Brain microvascular endothelial cell (primary cell): ENCODE results near the gene BSND.
A peak's percentile ranks its signal among the peaks of the same experiment; 100 is the strongest.

Source experiments
- DNase-seq: peaks from one replicate; pipeline ENCODE4 v3.0.0-alpha.2; 2020
- H3K27ac ChIP-seq: fragments of 250-450 bp; sonication (Bioruptor Pico); 2 replicates; pipeline ENCODE4 v1.5.1; 2020; ENCODE audit warnings: mild to moderate bottlenecking, moderate library complexity
- H3K27me3 ChIP-seq: fragments of 250-450 bp; sonication (Bioruptor Pico); replicated peaks from 2 replicates; pipeline ENCODE4 v1.5.1; 2020; ENCODE audit warnings: mild to moderate bottlenecking
- H3K36me3 ChIP-seq: fragments of 250-450 bp; sonication (Bioruptor Pico); replicated peaks from 2 replicates; pipeline ENCODE4 v1.5.1; 2020; ENCODE audit warnings: mild to moderate bottlenecking
- H3K4me3 ChIP-seq: 2 replicates; pipeline ENCODE4 v1.5.1; 2011; ENCODE audit warnings: low read depth, mild to moderate bottlenecking, control low read depth, low read length, moderate library complexity
- CTCF ChIP-seq: IDR thresholded peaks from 2 replicates; pipeline ENCODE4 v1.5.1; 2011; ENCODE audit warnings: low read depth, mild to moderate bottlenecking, moderate library complexity, low read length, control low read depth, inconsistent platforms; ENCODE audit errors: missing control alignments
- in situ Hi-C: cut with HindIII; loops from 2 replicates; pipeline ENCODE4 v1.10.0; 2017; ENCODE audit warnings: low sequenced_read_pairs, low pct_ligation_motif_present

Gene BSND

GRCh38 chr1:54998677-54999076 lies at the start of gene BSND:
BSND (plus strand) TSS chr1:54998933; CDS start chr1:54999187, 254 bp downstream.
- in situ Hi-C loops = no loop called here
- Histone ChIP-seq H3K27ac (no peak within 1 kb of the TSS), H3K4me3 (no peak within 1 kb of the TSS), H3K36me3 (no peaks in the 10 kb centered on the region), H3K27me3 (peaks cover 11% of the 10 kb centered on the region)
- no peak for DNase-seq
- no peak for TF ChIP-seq CTCF

GRCh38 chr1:54949053-54949452 lies 49.7 kb upstream of the BSND start:
- Histone ChIP-seq H3K27me3 (no peaks in the 10 kb centered on the region), H3K27ac (no peak overlapping the region), H3K36me3 (no peaks in the 10 kb centered on the region), H3K4me3 (no peak overlapping the region)
- no peak for TF ChIP-seq CTCF
- in situ Hi-C loops = no loop called here
- no peak for DNase-seq

GRCh38 chr1:54950006-54950368 lies 48.7 kb upstream of the BSND start:
- no peak for TF ChIP-seq CTCF
- Histone ChIP-seq H3K27me3 (no peaks in the 10 kb centered on the region), H3K4me3 (no peak overlapping the region), H3K36me3 (no peaks in the 10 kb centered on the region), H3K27ac (no peak overlapping the region)
- in situ Hi-C loops = no loop called here
- no peak for DNase-seq

- H3K36me3 ChIP-seq = no peaks in the 10 kb centered on the region
- TF ChIP-seq CTCF = peak; percentile 78
- peak; percentile 83 for DNase-seq
- no peaks in the 10 kb centered on the region for H3K27me3 ChIP-seq
- H3K27ac ChIP-seq = no peak overlapping the region
- in situ Hi-C loops = no loop called here
- H3K4me3 ChIP-seq = peak overlapping the region; percentile 39
Measured at GRCh38 chr1:54950369-54951163, 48.2 kb upstream of the BSND start.

- TF ChIP-seq CTCF = no peak
- Histone ChIP-seq H3K27me3 (no peaks in the 10 kb centered on the region), H3K36me3 (no peaks in the 10 kb centered on the region), H3K27ac (no peak overlapping the region), H3K4me3 (no peak overlapping the region)
- DNase-seq = no peak
- in situ Hi-C loops = no loop called here
Measured at GRCh38 chr1:54951810-54952226, 46.9 kb upstream of the BSND start.
